Esophagus squamous epithelium (tissue), 5 donors: Measurements from ENCODE around the gene PLA2G4B. TPM values are rescaled to one million over a fixed set of nuclear protein-coding genes. Genes with fewer than 3 reads are reported as not detected.

Experiments
- DNase-seq: peaks from one replicate; lab custom pipeline; 2025; lab: John Stamatoyannopoulos, UW
- H3K27ac ChIP-seq, 4 donors: fragments of 200-600 bp; sonication (generic); one replicate each; pipeline ENCODE4 v1.5.1; 2016 to 2019; ENCODE audit warnings: mild to moderate bottlenecking in 1 of 4
- H3K27me3 ChIP-seq, 4 donors: fragments of 200-600 bp; sonication (generic); 1 replicate in 3 of 4; 2 replicates in 1 of 4; pipeline versions ENCODE4 v1.5.1 to v1.6.0; 2017 to 2021; ENCODE audit warnings: antibody characterized with exemption in 1 of 4
- H3K36me3 ChIP-seq, 3 donors: fragments of 200-600 bp; sonication (generic); one replicate each; pipeline ENCODE4 v1.5.1; 2016 to 2019
- H3K4me1 ChIP-seq, 3 donors: fragments of 200-600 bp; sonication (generic); one replicate each; pipeline ENCODE4 v1.5.1; 2017 to 2019
- H3K4me3 ChIP-seq, 4 donors: fragments of 200-600 bp; sonication (generic); 1 replicate in 3 of 4; 2 replicates in 1 of 4; pipeline ENCODE4 v1.5.1; 2016 to 2019; ENCODE audit warnings: mild to moderate bottlenecking in 2 of 4, moderate library complexity in 1 of 4
- H3K9me3 ChIP-seq, 3 donors: fragments of 200-600 bp; sonication (generic); one replicate each; pipeline ENCODE4 v1.5.1; 2016 to 2019
- POLR2A ChIP-seq, 4 donors: fragments of 450-650 bp; IDR thresholded peaks; one replicate each; pipeline ENCODE4 v1.6.1; 2017; ENCODE audit warnings: antibody characterized with exemption in 4 of 4, mild to moderate bottlenecking in 4 of 4, moderate library complexity in 3 of 4
- WGBS, 2 donors: methylation state at CpG; one replicate each; pipeline ENCODE4 v1.1.5; 2018; 5-methylcytosine and 5-hydroxymethylcytosine counted together
- intact Hi-C: fragments of 100-400 bp; cut with DNase I; formaldehyde crosslinking; loops from one replicate; pipeline ENCODE4 v1.15.0; 2022
- total RNA-seq, 4 donors: library from RNA; depleted of rRNA; stranded (reverse); fragments of >200 nt; gene quantifications; one replicate each; pipeline ENCODE4 v1.1.0, GENCODE V29; 2016
- TF ChIP-seq, protein P1 (sequence below), 6 experiments: fragments of 450-650 bp in 4 of 6; fragments of 200-600 bp in 2 of 6; sonication (generic) in 2 of 6; IDR thresholded peaks; one replicate each; pipeline ENCODE4 v1.5.1; 2016 to 2019; ENCODE audit warnings: antibody characterized with exemption in 6 of 6, mild to moderate bottlenecking in 4 of 6, moderate library complexity in 4 of 6
- donor health status: DM: yes; HTN: yes; CAD: no.

PLA2G4B gene
- total RNA-seq, 4 donors from 2014 or later: 26.5 to 58.9 (median 39.7) TPM

DNA sequence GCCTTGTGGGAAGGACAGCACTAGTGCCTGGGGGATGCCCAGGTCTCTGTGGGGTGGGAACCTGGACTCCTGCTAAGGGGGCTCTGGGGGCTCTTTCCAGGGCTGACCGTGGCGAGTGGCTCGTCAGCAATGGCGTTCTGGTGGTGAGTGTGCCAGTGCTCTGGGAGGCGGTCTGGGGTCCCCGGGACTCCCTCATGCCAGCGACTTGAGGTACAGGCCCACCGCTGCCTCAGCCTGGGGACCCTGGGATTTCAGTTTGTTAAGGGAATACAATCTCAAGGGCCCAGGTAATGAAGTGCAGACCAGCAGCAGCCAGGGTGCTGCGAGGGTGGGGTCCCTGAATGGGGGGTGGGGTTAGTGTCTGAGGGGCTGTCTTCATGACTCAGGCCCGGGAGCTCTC is 2.5 kb downstream of the PLA2G4B start:
- Histone ChIP-seq H3K27me3 (no peaks in the 10 kb centered on the region), H3K27ac (no peak overlapping the region), H3K9me3 (no peaks in the 10 kb centered on the region), H3K4me3 (no peak overlapping the region), H3K36me3 (peaks cover 15 to 85% (median 33%) of the 10 kb centered on the region in 3 donors), H3K4me1 (peaks cover 27 to 59% (median 29%) of the 10 kb centered on the region in 3 donors)
- 67 to 95% methylated on average over 1 to 4 of the region's 10 CpGs for WGBS, 2 donors
- intact Hi-C loops: no loop called here
- no peak for TF ChIP-seq POLR2A (IDR thresholded peaks at IDR 0.05)
- TF ChIP-seq, protein P1, sequence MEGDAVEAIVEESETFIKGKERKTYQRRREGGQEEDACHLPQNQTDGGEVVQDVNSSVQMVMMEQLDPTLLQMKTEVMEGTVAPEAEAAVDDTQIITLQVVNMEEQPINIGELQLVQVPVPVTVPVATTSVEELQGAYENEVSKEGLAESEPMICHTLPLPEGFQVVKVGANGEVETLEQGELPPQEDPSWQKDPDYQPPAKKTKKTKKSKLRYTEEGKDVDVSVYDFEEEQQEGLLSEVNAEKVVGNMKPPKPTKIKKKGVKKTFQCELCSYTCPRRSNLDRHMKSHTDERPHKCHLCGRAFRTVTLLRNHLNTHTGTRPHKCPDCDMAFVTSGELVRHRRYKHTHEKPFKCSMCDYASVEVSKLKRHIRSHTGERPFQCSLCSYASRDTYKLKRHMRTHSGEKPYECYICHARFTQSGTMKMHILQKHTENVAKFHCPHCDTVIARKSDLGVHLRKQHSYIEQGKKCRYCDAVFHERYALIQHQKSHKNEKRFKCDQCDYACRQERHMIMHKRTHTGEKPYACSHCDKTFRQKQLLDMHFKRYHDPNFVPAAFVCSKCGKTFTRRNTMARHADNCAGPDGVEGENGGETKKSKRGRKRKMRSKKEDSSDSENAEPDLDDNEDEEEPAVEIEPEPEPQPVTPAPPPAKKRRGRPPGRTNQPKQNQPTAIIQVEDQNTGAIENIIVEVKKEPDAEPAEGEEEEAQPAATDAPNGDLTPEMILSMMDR (IDR thresholded peaks at IDR 0.05): no peak
- no peak for DNase-seq

DNA sequence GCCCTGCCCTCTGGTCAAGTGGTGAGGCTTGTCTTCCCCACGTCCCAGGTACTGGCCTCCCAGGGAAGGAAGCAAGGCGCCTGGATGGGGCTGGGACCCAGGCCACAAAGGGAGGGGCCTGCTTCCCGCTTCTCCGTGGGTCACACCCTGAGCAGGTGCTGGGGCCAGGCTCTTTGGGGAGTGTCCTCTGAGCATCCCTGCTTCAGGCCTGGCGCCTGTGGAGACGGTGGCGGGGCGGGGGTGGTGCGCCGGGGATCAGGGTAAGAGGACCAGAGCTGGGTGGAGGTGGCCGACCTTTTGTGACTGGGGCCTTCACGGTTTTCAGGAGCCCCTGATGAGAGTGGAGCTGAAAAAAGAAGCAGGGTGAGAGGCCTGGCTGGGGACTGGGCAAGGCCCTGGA is 3.6 kb downstream of the PLA2G4B start:
- TF ChIP-seq, protein P1 (IDR thresholded peaks at IDR 0.05): no peak
- no peak for TF ChIP-seq POLR2A (IDR thresholded peaks at IDR 0.05)
- Histone ChIP-seq H3K27me3 (no peaks in the 10 kb centered on the region), H3K4me3 (no peak overlapping the region), H3K4me1 (peaks cover 27 to 48% (median 29%) of the 10 kb centered on the region in 3 donors), H3K27ac (no peak overlapping the region), H3K9me3 (no peaks in the 10 kb centered on the region), H3K36me3 (peaks cover 25 to 85% (median 44%) of the 10 kb centered on the region in 3 donors)
- intact Hi-C loops: no loop called here
- WGBS, 2 donors: 87 to 90% methylated on average over 2 to 4 of the region's 12 CpGs
- no peak for DNase-seq

DNA sequence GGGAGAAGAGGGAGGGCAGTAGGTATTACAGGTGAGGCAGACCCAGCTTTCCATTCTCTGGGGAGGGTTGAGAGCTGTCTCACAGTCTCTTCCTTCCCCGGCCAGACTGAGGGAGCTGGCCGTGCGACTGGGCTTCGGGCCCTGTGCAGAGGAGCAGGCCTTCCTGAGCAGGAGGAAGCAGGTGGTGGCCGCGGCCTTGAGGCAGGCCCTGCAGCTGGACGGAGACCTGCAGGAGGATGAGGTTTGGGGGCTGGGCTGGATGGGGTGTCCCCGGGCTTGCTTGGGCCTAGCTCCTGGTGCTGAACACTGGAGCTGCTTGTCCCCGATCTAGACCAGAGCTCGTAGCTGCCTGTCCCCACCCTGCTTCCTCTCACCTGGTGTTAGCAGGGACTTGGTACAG is 4.9 kb downstream of the PLA2G4B start:
- DNase-seq: no peak
- no peaks in the 10 kb centered on the region for H3K9me3 ChIP-seq
- H3K27me3 ChIP-seq: no peaks in the 10 kb centered on the region
- H3K4me3 ChIP-seq: no peak overlapping the region
- intact Hi-C loops: no loop called here
- WGBS, 2 donors: 50% methylated on average over 2 of the region's 10 CpGs; no CpG with 5 or more reads in 1 of the 2 donors
- H3K27ac ChIP-seq: no peak overlapping the region
- peaks cover 30 to 86% (median 58%) of the 10 kb centered on the region in 3 donors for H3K36me3 ChIP-seq
- no peak for TF ChIP-seq POLR2A (IDR thresholded peaks at IDR 0.05)
- TF ChIP-seq, protein P1 (IDR thresholded peaks at IDR 0.05): no peak
- H3K4me1 ChIP-seq: peaks cover 21 to 46% (median 24%) of the 10 kb centered on the region in 3 donors

DNA sequence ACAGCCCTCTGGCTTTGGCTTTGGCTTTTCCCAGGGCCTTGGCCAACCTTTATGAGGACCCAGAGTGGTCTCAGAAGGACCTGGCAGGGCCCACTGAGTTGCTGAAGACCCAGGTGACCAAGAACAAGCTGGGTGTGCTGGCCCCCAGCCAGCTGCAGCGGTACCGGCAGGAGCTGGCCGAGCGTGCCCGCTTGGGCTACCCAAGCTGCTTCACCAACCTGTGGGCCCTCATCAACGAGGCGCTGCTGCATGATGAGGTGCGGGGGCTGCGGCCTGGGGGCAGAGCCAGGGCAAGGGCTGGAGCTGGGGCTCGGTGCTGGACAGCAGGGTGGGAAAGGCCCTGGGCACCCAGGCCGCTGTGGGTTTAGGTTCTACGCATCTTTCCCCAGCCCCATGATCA is 6.2 kb downstream of the PLA2G4B start:
- Histone ChIP-seq H3K4me3 (no peak overlapping the region), H3K4me1 (peaks cover 18 to 46% (median 25%) of the 10 kb centered on the region in 3 donors), H3K27me3 (no peaks in the 10 kb centered on the region), H3K9me3 (no peaks in the 10 kb centered on the region), H3K36me3 (peaks cover 30 to 93% (median 60%) of the 10 kb centered on the region in 3 donors), H3K27ac (no peak overlapping the region)
- DNase-seq: no peak
- intact Hi-C loops: no loop called here
- no peak for TF ChIP-seq POLR2A (IDR thresholded peaks at IDR 0.05)
- 50% methylated on average over 2 of the region's 12 CpGs; no CpG with 5 or more reads in 1 of the 2 donors for WGBS, 2 donors

DNA sequence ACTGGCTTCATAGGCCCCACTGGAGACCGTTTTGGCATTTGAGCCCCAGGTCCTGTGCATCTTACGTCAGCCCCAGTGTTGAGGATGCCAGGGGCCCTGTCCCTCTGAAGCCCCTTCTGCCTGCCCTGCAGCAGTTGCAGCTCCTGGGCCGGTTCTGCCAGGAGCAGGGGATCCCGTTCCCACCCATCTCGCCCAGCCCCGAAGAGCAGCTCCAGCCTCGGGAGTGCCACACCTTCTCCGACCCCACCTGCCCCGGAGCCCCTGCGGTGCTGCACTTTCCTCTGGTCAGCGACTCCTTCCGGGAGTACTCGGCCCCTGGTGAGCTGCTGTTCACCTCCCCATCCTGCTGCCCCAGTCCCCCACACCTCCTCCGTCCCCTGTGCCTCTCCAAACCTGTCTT is 8.6 kb downstream of the PLA2G4B start:
- TF ChIP-seq POLR2A (IDR thresholded peaks at IDR 0.05): no peak
- TF ChIP-seq, protein P1 (IDR thresholded peaks at IDR 0.05): no peak

More for the DNA sequence above, 8.6 kb downstream of the PLA2G4B start:
- Histone ChIP-seq H3K4me1 (peaks cover 10 to 47% (median 13%) of the 10 kb centered on the region in 3 donors), H3K27me3 (peaks cover 0 to 8% (median 0%) of the 10 kb centered on the region in 4 donors), H3K9me3 (no peaks in the 10 kb centered on the region), H3K27ac (no peak overlapping the region), H3K36me3 (peaks cover 30 to 71% (median 46%) of the 10 kb centered on the region in 3 donors), H3K4me3 (no peak overlapping the region)
- 77 to 91% methylated on average over 7 to 10 of the region's 14 CpGs for WGBS, 2 donors
- intact Hi-C loops: no loop called here
- DNase-seq: no peak
